ENCODE measurements around the gene PCK1.

DNA sequence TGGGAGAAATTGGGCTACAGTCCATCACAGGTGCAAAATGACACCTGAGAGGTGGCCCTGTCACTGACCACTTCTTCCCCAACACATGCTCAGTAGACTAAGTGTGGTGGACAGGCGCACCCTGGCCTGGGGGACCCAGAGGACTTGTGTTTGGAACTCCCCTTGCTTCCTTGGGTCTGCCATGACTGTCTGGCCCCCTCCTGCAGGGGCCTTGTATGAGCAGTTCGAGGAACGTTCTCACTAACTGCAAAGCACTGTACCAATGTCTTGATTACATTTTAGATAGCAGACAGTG lies 4.0 kb upstream of the PCK1 start:
- TF ChIP-seq CTCF (IDR thresholded peaks at IDR 0.05) (no peak), POLR2AphosphoS5 (IDR thresholded peaks at IDR 0.05; ENCODE audit: low read depth, low read length) (no peak)

All from Panc1 (cell line).